HepG2 (cell line): Measurements from ENCODE around the gene GSTM4. TPM values are rescaled to one million over a fixed set of nuclear protein-coding genes. Genes with fewer than 3 reads are reported as not detected.
A peak's percentile ranks its signal among the peaks of the same experiment; 100 is the strongest.

ENCODE experiments used
- ATAC-seq: fragments of 200-7000 bp; cut with Tn5 transposase; 3 replicates; pipeline ENCODE4 v1.9.1; 2020; ENCODE audit warnings: mild to moderate bottlenecking, moderate library complexity
- BruUV-seq: library from RNA; stranded (reverse); fragments of 400-500 nt; replicated peaks from 2 replicates; lab custom pipeline; 2021; lab: Mats Ljungman, UMichigan
- CTCF ChIA-PET: fragments of 300-600 bp; formaldehyde crosslinking; extraction: SDS; loops from one replicate; lab custom pipeline; 2021; ENCODE audit warnings: low total read pairs, inconsistent platforms, low intra/inter-chr PET ratio; lab: Yijun Ruan, JAX
- POLR2A ChIA-PET: fragments of 350-600 bp; sonication (Branson Sonifier 250); formaldehyde crosslinking; loops from one replicate; lab custom pipeline; 2020; ENCODE audit warnings: antibody characterized with exemption, inconsistent platforms; lab: Yijun Ruan, JAX
- DNase-seq: peaks from one replicate; pipeline ENCODE4 v3.0.0-alpha.2; 2015; ENCODE audit warnings: low spot score
- FAIRE-seq: peaks from 3 replicates; lab custom pipeline; 2011; peaks lifted over from hg19 to GRCh38; lab: Jason Lieb, UNC
- H2AFZ ChIP-seq: one replicate; pipeline ENCODE4 v1.6.1; 2011; ENCODE audit warnings: low read length, inconsistent platforms
- H3K27ac ChIP-seq: fragments of 300-600 bp; 3 replicates; pipeline ENCODE4 v1.8.0; 2011; ENCODE audit warnings: mixed run types, mild to moderate bottlenecking, mixed read lengths, low read length, inconsistent platforms; ENCODE audit not compliant: insufficient read depth; ENCODE audit errors: extremely low read length
- H3K27me3 ChIP-seq, 2 experiments: fragments of 200-600 bp in 1 of 2; 2 replicates in 1 of 2; 3 replicates in 1 of 2; pipeline versions ENCODE4 v1.6.0 to v1.8.0; 2011; ENCODE audit warnings: low read length in 2 of 2, mild to moderate bottlenecking in 2 of 2, moderate library complexity in 2 of 2, inconsistent platforms in 1 of 2; ENCODE audit not compliant: insufficient read depth in 2 of 2, control insufficient read depth in 1 of 2
- H3K36me3 ChIP-seq, 2 experiments: fragments of 200-600 bp in 1 of 2; replicated peaks in 1 of 2; 2 replicates in 1 of 2; 3 replicates in 1 of 2; pipeline versions ENCODE4 v1.5.1 to v1.8.0; 2011; ENCODE audit warnings: low read length in 2 of 2, inconsistent platforms in 1 of 2; ENCODE audit not compliant: insufficient read depth in 2 of 2, control insufficient read depth in 1 of 2
- H3K4me1 ChIP-seq: 2 replicates; pipeline ENCODE4 v1.5.1; 2012; ENCODE audit warnings: low read length, inconsistent platforms; ENCODE audit not compliant: insufficient read depth
- H3K4me2 ChIP-seq: 2 replicates; pipeline ENCODE4 v1.6.0; 2011; ENCODE audit warnings: low read depth, low read length, inconsistent platforms
- H3K4me3 ChIP-seq, 3 experiments: fragments of 200-600 bp in 1 of 3; sonication (generic), shearing (Covaris generic) in 1 of 3; replicated peaks in 1 of 3; 2 replicates each; pipeline ENCODE4 v1.5.1; 2011 to 2016; ENCODE audit warnings: low read length in 3 of 3, inconsistent platforms in 2 of 3, low read depth in 2 of 3, mild to moderate bottlenecking in 2 of 3, control low read depth in 1 of 3, mixed read lengths in 1 of 3; ENCODE audit not compliant: insufficient read depth in 1 of 3
- H3K79me2 ChIP-seq: one replicate; pipeline ENCODE4 v1.6.1; 2011; ENCODE audit warnings: low read length, inconsistent platforms; ENCODE audit not compliant: insufficient read depth
- H3K9ac ChIP-seq: 2 replicates; pipeline ENCODE4 v1.6.0; 2011; ENCODE audit warnings: mild to moderate bottlenecking, low read depth, low read length, inconsistent platforms; ENCODE audit not compliant: insufficient read depth
- H3K9me3 ChIP-seq: 2 replicates; pipeline ENCODE4 v1.5.1; 2012; ENCODE audit warnings: mild to moderate bottlenecking, low read length
- H4K20me1 ChIP-seq: 2 replicates; pipeline ENCODE4 v1.6.0; 2011; ENCODE audit warnings: inconsistent platforms, mild to moderate bottlenecking, low read length, moderate library complexity; ENCODE audit not compliant: insufficient read depth
- ATF1 ChIP-seq: IDR thresholded peaks from 2 replicates; pipeline ENCODE4 v1.6.1; 2016; ENCODE audit warnings: mild to moderate bottlenecking, control low read depth
- BCL6 ChIP-seq: IDR thresholded peaks from 2 replicates; pipeline ENCODE4 v1.6.1; 2016; ENCODE audit warnings: missing genetic modification reagents, missing compliant biosample characterization
- HMGXB3 ChIP-seq: sonication (generic); formaldehyde crosslinking; IDR thresholded peaks from 2 replicates; pipeline ENCODE4 v1.4.0; 2020; ENCODE audit warnings: missing genetic modification reagents, borderline replicate concordance
- HNF1B ChIP-seq: sonication (generic); formaldehyde crosslinking; IDR thresholded peaks from 2 replicates; pipeline ENCODE4 v1.5.1; 2020; ENCODE audit warnings: mild to moderate bottlenecking, moderate library complexity, missing genetic modification reagents
- MED1 ChIP-seq: sonication (generic); formaldehyde crosslinking; IDR thresholded peaks from 2 replicates; pipeline ENCODE4 v1.4.0; 2020; ENCODE audit warnings: missing genetic modification reagents
- SALL2 ChIP-seq: sonication (generic); formaldehyde crosslinking; IDR thresholded peaks from 2 replicates; pipeline ENCODE4 v1.8.1; 2023; ENCODE audit warnings: mild to moderate bottlenecking, missing genetic modification reagents, inconsistent platforms
- STAT6 ChIP-seq: sonication (generic); formaldehyde crosslinking; IDR thresholded peaks from 2 replicates; pipeline ENCODE4 v1.4.0; 2020; ENCODE audit warnings: missing genetic modification reagents, mild to moderate bottlenecking, borderline replicate concordance
- SUZ12 ChIP-seq: fragments of 150-350 bp; IDR thresholded peaks from 2 replicates; pipeline ENCODE4 v1.6.1; 2014; ENCODE audit warnings: low read depth, low read length
- TEF ChIP-seq: sonication (generic); formaldehyde crosslinking; IDR thresholded peaks from 2 replicates; pipeline ENCODE4 v1.5.0; 2020; ENCODE audit warnings: missing genetic modification reagents
- ZMYM2 ChIP-seq: sonication (generic); formaldehyde crosslinking; IDR thresholded peaks from 2 replicates; pipeline ENCODE4 v1.8.0; 2022; ENCODE audit warnings: mild to moderate bottlenecking, missing genetic modification reagents
- WGBS: methylation state at CpG from one replicate; pipeline ENCODE4 v1.1.6; 2017; ENCODE audit warnings: low lambda C conversion rate; 5-methylcytosine and 5-hydroxymethylcytosine counted together
- in situ Hi-C: cut with HindIII; loops from 2 replicates; pipeline ENCODE4 v1.10.0; 2017; ENCODE audit warnings: low pct_unique_long_range_greater_than_20kb; ENCODE audit not compliant: extremely low pct_ligation_motif_present
- intact Hi-C: fragments of 100-400 bp; cut with micrococcal nuclease; formaldehyde crosslinking; loops from one replicate; pipeline ENCODE4 v1.10.0; 2022; ENCODE audit not compliant: unreplicated experiment
- polyA plus RNA-seq, 8 experiments: library from polyadenylated mRNA; depleted of rRNA in 3 of 8; stranded (reverse) in 7 of 8; unstranded in 1 of 8; fragments of >200 nt; fragmentation: Illumina TruSeq in 4 of 8; extraction: Trizol in 4 of 8; gene quantifications; 2 replicates each; pipeline versions ENCODE4 v1.2.1 to v1.2.3, GENCODE V29; 2011 to 2016; ENCODE audit warnings: low read depth in 4 of 8, missing spikeins in 1 of 8, mixed read lengths in 1 of 8; ENCODE audit not compliant: insufficient read depth in 1 of 8
- total RNA-seq, 5 experiments: library from RNA; depleted of rRNA; stranded (reverse); fragments of >200 nt; fragmentation: Illumina TruSeq; extraction: Trizol; gene quantifications; 2 replicates each; pipeline ENCODE4 v1.2.3, GENCODE V29; 2016; ENCODE audit warnings: low read depth in 1 of 5

Gene GSTM4
- total and polyA plus RNA-seq, 2 of the 13 experiments (the other 11 are each of a cell fraction or from before 2014, with no cell fraction given): 25.3 to 40.8 TPM

- no peak for TF ChIP-seq STAT6
Observed at GRCh38 chr1:109659145-109659544, 3.2 kb downstream of the GSTM4 start (continued).

- in situ Hi-C loops: loop anchor here (10.0 kb wide), 1 partner anchor 55 kb away; the partner anchor contains the start of gene GSTM5
Observed at GRCh38 chr1:109659997-109660690, 4.2 kb downstream of the GSTM4 start.

More at GRCh38 chr1:109659997-109660690, 4.2 kb downstream of the GSTM4 start:
- TF ChIP-seq MED1 (CRISPR knock-in tag) (0 out of 2 replicates have a peak, but pooled peaks have one; percentile 21), HMGXB3 (no peak), SALL2 (no peak), BCL6 (peak; percentile 44; the same call in 1 of the 2 replicates), ZMYM2 (CRISPR knock-in tag) (no peak), ATF1 (CRISPR knock-in tag) (no peak), SUZ12 (no peak), TEF (CRISPR knock-in tag) (peak; percentile 95), HNF1B (0 out of 2 replicates have a peak, but pooled peaks have one; percentile 28)
- CTCF ChIA-PET: no interaction called here
- no TSS peak for BruUV-seq
- Histone ChIP-seq H3K9me3 (no peaks in the 10 kb centered on the region), H3K4me3 (no peak overlapping the region), H3K27me3 (no peaks in the 10 kb centered on the region), H3K4me1 (peaks cover 27% of the 10 kb centered on the region), H3K9ac (no peak overlapping the region), H4K20me1 (no peaks in the 10 kb centered on the region), H2AFZ (no peak overlapping the region), H3K79me2 (no peaks in the 10 kb centered on the region), H3K27ac (no peak overlapping the region), H3K36me3 (no peaks in the 10 kb centered on the region; a peak in 2 of 5 replicates), H3K4me2 (no peak overlapping the region)
- 75% methylated on average over 5 of the region's 5 CpGs for WGBS
- POLR2A ChIA-PET: no interaction called here
- ATAC-seq: no peak
- intact Hi-C loops: loop anchor here (5.0 kb wide), 1 partner anchor 112 kb away; no protein-coding TSS in a partner anchor
- peak; percentile 30 for DNase-seq
- FAIRE-seq: no peak
